Endometrial microvascular endothelial cells (primary cell): ENCODE results near the gene KIF18A. TPM values are rescaled to one million over a fixed set of nuclear protein-coding genes. Genes with fewer than 3 reads are reported as not detected.

ENCODE experiments used
- in situ Hi-C: cut with HindIII; loops from 2 replicates; pipeline ENCODE4 v1.10.0; 2017; ENCODE audit warnings: low sequenced_read_pairs, low pct_unique_long_range_greater_than_20kb; ENCODE audit errors: inconsistent ontology term
- total RNA-seq: library from RNA; depleted of rRNA; stranded (reverse); fragments of >200 nt; gene quantifications from one replicate; pipeline ENCODE4 v1.2.3, GENCODE V29; 2015; ENCODE audit errors: inconsistent ontology term

KIF18A gene
- total RNA-seq, 1 donor from 2014 or later = 17.7 TPM

- in situ Hi-C loops = no loop called here
Measured at GRCh38 chr11:27977031-27977430, 130.9 kb downstream of the KIF18A start.

- in situ Hi-C loops = no loop called here
Measured at GRCh38 chr11:27976262-27976661, 131.7 kb downstream of the KIF18A start.

- in situ Hi-C loops = no loop called here
Measured at GRCh38 chr11:27973851-27974536, 134.0 kb downstream of the KIF18A start.

GRCh38 chr11:27972522-27973170 lies 135.3 kb downstream of the KIF18A start:
- in situ Hi-C loops = no loop called here

- in situ Hi-C loops = no loop called here
Measured at GRCh38 chr11:27971171-27971570, 136.8 kb downstream of the KIF18A start.

Other genes with a start within 250 kb of the KIF18A start
- gene METTL15, start 232 bp upstream of the KIF18A start, total RNA-seq = 14.1 TPM